Mucosa of stomach (tissue), 1 donor: Measurements from ENCODE around the gene KIFBP.

Source experiments
- H3K27me3 ChIP-seq: one replicate; pipeline ENCODE4 v1.7.0; 2013; ENCODE audit warnings: mild to moderate bottlenecking, low read length; ENCODE audit not compliant: control insufficient read depth, insufficient read depth
- H3K36me3 ChIP-seq: one replicate; pipeline ENCODE4 v1.7.0; 2013; ENCODE audit warnings: low read length; ENCODE audit not compliant: control insufficient read depth, insufficient read depth
- H3K4me1 ChIP-seq: one replicate; pipeline ENCODE4 v1.7.0; 2013; ENCODE audit warnings: mild to moderate bottlenecking, low read length; ENCODE audit not compliant: control insufficient read depth, insufficient read depth
- H3K4me3 ChIP-seq: one replicate; pipeline ENCODE4 v1.7.0; 2013; ENCODE audit warnings: low read length
- H3K9ac ChIP-seq: one replicate; pipeline ENCODE4 v1.7.0; 2013; ENCODE audit warnings: mild to moderate bottlenecking, low read length, moderate library complexity
- H3K9me3 ChIP-seq: one replicate; pipeline ENCODE4 v1.7.0; 2013; ENCODE audit warnings: mild to moderate bottlenecking, low read length, moderate library complexity; ENCODE audit not compliant: control insufficient read depth
- donor health status: Pancreatic carcinoma.

KIFBP gene

GRCh38 chr10:69045441-69046300 is 57.1 kb downstream of the KIFBP start:
- Histone ChIP-seq H3K36me3 (no peaks in the 10 kb centered on the region), H3K4me1 (no peaks in the 10 kb centered on the region), H3K9ac (no peak overlapping the region), H3K27me3 (no peaks in the 10 kb centered on the region), H3K9me3 (no peaks in the 10 kb centered on the region), H3K4me3 (no peak overlapping the region)

- H3K4me1 ChIP-seq: no peaks in the 10 kb centered on the region
- no peaks in the 10 kb centered on the region for H3K9me3 ChIP-seq
- H3K27me3 ChIP-seq: no peaks in the 10 kb centered on the region
- no peak overlapping the region for H3K9ac ChIP-seq
- H3K4me3 ChIP-seq: no peak overlapping the region
- H3K36me3 ChIP-seq: no peaks in the 10 kb centered on the region
Measured at GRCh38 chr10:69047111-69047832, 58.7 kb downstream of the KIFBP start.

GRCh38 chr10:69048103-69048502 is 59.5 kb downstream of the KIFBP start:
- no peaks in the 10 kb centered on the region for H3K27me3 ChIP-seq
- no peaks in the 10 kb centered on the region for H3K9me3 ChIP-seq
- no peak overlapping the region for H3K4me3 ChIP-seq
- H3K36me3 ChIP-seq: no peaks in the 10 kb centered on the region
- H3K9ac ChIP-seq: no peak overlapping the region
- no peaks in the 10 kb centered on the region for H3K4me1 ChIP-seq

GRCh38 chr10:69049566-69049961 is 61.0 kb downstream of the KIFBP start:
- H3K27me3 ChIP-seq: no peaks in the 10 kb centered on the region
- no peaks in the 10 kb centered on the region for H3K4me1 ChIP-seq
- H3K4me3 ChIP-seq: no peak overlapping the region
- no peaks in the 10 kb centered on the region for H3K9me3 ChIP-seq
- no peak overlapping the region for H3K9ac ChIP-seq
- no peaks in the 10 kb centered on the region for H3K36me3 ChIP-seq

- peaks cover under 1% of the 10 kb centered on the region for H3K4me1 ChIP-seq
Measured at GRCh38 chr10:69051303-69051702, 62.7 kb downstream of the KIFBP start.

GRCh38 chr10:69051710-69052487 is 63.3 kb downstream of the KIFBP start:
- Histone ChIP-seq H3K36me3 (no peaks in the 10 kb centered on the region), H3K27me3 (no peaks in the 10 kb centered on the region), H3K4me3 (no peak overlapping the region), H3K9ac (no peak overlapping the region), H3K9me3 (no peaks in the 10 kb centered on the region), H3K4me1 (peaks cover 6% of the 10 kb centered on the region)

More at GRCh38 chr10:69051303-69051702, 62.7 kb downstream of the KIFBP start:
- H3K27me3 ChIP-seq: no peaks in the 10 kb centered on the region
- no peaks in the 10 kb centered on the region for H3K9me3 ChIP-seq
- no peak overlapping the region for H3K9ac ChIP-seq
- no peak overlapping the region for H3K4me3 ChIP-seq
- no peaks in the 10 kb centered on the region for H3K36me3 ChIP-seq

GRCh38 chr10:69052736-69053135 is 64.1 kb downstream of the KIFBP start:
- Histone ChIP-seq H3K27me3 (no peaks in the 10 kb centered on the region), H3K4me3 (no peak overlapping the region), H3K9ac (no peak overlapping the region), H3K4me1 (peaks cover 7% of the 10 kb centered on the region), H3K36me3 (no peaks in the 10 kb centered on the region), H3K9me3 (no peaks in the 10 kb centered on the region)

- Histone ChIP-seq H3K4me1 (peaks cover 7% of the 10 kb centered on the region), H3K9me3 (no peaks in the 10 kb centered on the region), H3K4me3 (no peak overlapping the region), H3K36me3 (no peaks in the 10 kb centered on the region), H3K9ac (no peak overlapping the region), H3K27me3 (no peaks in the 10 kb centered on the region)
Measured at GRCh38 chr10:69055241-69055640, 66.6 kb downstream of the KIFBP start.

- Histone ChIP-seq H3K36me3 (no peaks in the 10 kb centered on the region), H3K9me3 (no peaks in the 10 kb centered on the region), H3K4me1 (peaks cover 7% of the 10 kb centered on the region), H3K27me3 (no peaks in the 10 kb centered on the region), H3K9ac (no peak overlapping the region), H3K4me3 (no peak overlapping the region)
Measured at GRCh38 chr10:69056129-69056528, 67.5 kb downstream of the KIFBP start.

GRCh38 chr10:69056536-69057260 is 68.1 kb downstream of the KIFBP start:
- Histone ChIP-seq H3K27me3 (no peaks in the 10 kb centered on the region), H3K9ac (no peak overlapping the region), H3K9me3 (no peaks in the 10 kb centered on the region), H3K4me3 (no peak overlapping the region), H3K36me3 (no peaks in the 10 kb centered on the region), H3K4me1 (peaks cover 7% of the 10 kb centered on the region)

GRCh38 chr10:69057261-69057950 is 68.8 kb downstream of the KIFBP start:
- Histone ChIP-seq H3K36me3 (no peaks in the 10 kb centered on the region), H3K9ac (no peak overlapping the region), H3K4me3 (no peak overlapping the region), H3K27me3 (no peaks in the 10 kb centered on the region), H3K9me3 (no peaks in the 10 kb centered on the region), H3K4me1 (peaks cover 7% of the 10 kb centered on the region)
